K562 (cell line): Measurements from ENCODE around the gene SCN1B. TPM values are rescaled to one million over a fixed set of nuclear protein-coding genes. Genes with fewer than 3 reads are reported as not detected.

Experiments
- ASH1L ChIP-seq: fragments of 450-650 bp; IDR thresholded peaks from 2 replicates; pipeline ENCODE4 v1.6.1; 2018; ENCODE audit warnings: borderline replicate concordance, mild to moderate bottlenecking, low read depth; ENCODE audit not compliant: partially characterized antibody
- ERF ChIP-seq: fragments of 450-650 bp; formaldehyde crosslinking; IDR thresholded peaks from 2 replicates; pipeline ENCODE4 v1.4.0; 2020; ENCODE audit warnings: mild to moderate bottlenecking, mixed read lengths
- ESRRA ChIP-seq: fragments of 450-650 bp; IDR thresholded peaks from 2 replicates; pipeline ENCODE4 v1.6.1; 2014; ENCODE audit warnings: low read depth, mild to moderate bottlenecking, moderate library complexity, borderline replicate concordance
- GTF2A2 ChIP-seq: IDR thresholded peaks from 2 replicates; pipeline ENCODE4 v1.6.1; 2016; ENCODE audit warnings: mild to moderate bottlenecking, missing genetic modification characterization, missing compliant biosample characterization
- HNRNPK ChIP-seq: fragments of 200-400 bp; formaldehyde crosslinking; IDR thresholded peaks from one replicate; pipeline ENCODE4 v1.6.1; 2018; ENCODE audit warnings: mild to moderate bottlenecking, low read depth, low read length; ENCODE audit not compliant: poor library complexity, severe bottlenecking
- KDM5B ChIP-seq: fragments of 200-600 bp; sonication (generic); IDR thresholded peaks from 2 replicates; pipeline ENCODE4 v1.6.1; 2012; ENCODE audit warnings: low read depth, mild to moderate bottlenecking, moderate library complexity, low read length, control low read depth, inconsistent platforms; ENCODE audit not compliant: insufficient replicate concordance
- NR2C1 ChIP-seq, 2 experiments: fragments of 450-650 bp; IDR thresholded peaks; 2 replicates each; pipeline ENCODE4 v1.6.1; 2017; ENCODE audit warnings: mild to moderate bottlenecking in 2 of 2, antibody characterized with exemption in 1 of 2, inconsistent platforms in 1 of 2, missing compliant biosample characterization in 1 of 2, missing genetic modification characterization in 1 of 2
- PHB2 ChIP-seq: fragments of 450-650 bp; IDR thresholded peaks from 2 replicates; pipeline ENCODE4 v1.6.1; 2017; ENCODE audit warnings: low read depth
- POLR2B ChIP-seq: fragments of 450-650 bp; IDR thresholded peaks from 2 replicates; pipeline ENCODE4 v1.6.1; 2018; ENCODE audit warnings: low read depth; ENCODE audit not compliant: partially characterized antibody
- PURB ChIP-seq: sonication (generic); formaldehyde crosslinking; IDR thresholded peaks from 2 replicates; pipeline ENCODE4 v1.9.0; 2021; ENCODE audit warnings: low read depth, mild to moderate bottlenecking, missing genetic modification reagents
- TBP ChIP-seq: optimal IDR thresholded peaks from 2 replicates; pipeline ENCODE3; 2011; ENCODE audit warnings: low read depth, low read length, improper control_type of control experiment
- ZNF263 ChIP-seq: sonication (generic); formaldehyde crosslinking; IDR thresholded peaks from 2 replicates; pipeline ENCODE4 v1.8.0; 2022; ENCODE audit warnings: mild to moderate bottlenecking, missing genetic modification reagents, borderline replicate concordance
- ZNF407 ChIP-seq: fragments of 450-650 bp; IDR thresholded peaks from 2 replicates; pipeline ENCODE4 v1.6.1; 2016; ENCODE audit warnings: low read depth
- ZNF551 ChIP-seq: fragments of 250-450 bp; sonication (Bioruptor Pico); IDR thresholded peaks from 2 replicates; pipeline ENCODE4 v1.5.0; 2021; ENCODE audit warnings: mild to moderate bottlenecking, moderate library complexity
- ZNF717 ChIP-seq: fragments of 250-450 bp; sonication (Bioruptor Pico); IDR thresholded peaks from 2 replicates; pipeline ENCODE4 v1.5.0; 2021
- ZNF778 ChIP-seq: fragments of 450-650 bp; formaldehyde crosslinking; IDR thresholded peaks from 2 replicates; pipeline ENCODE4 v1.4.0; 2020; ENCODE audit warnings: mild to moderate bottlenecking, moderate library complexity
- polyA plus RNA-seq, 8 experiments: library from polyadenylated mRNA; depleted of rRNA in 4 of 8; stranded (reverse) in 5 of 8; unstranded in 3 of 8; fragments of >200 nt; fragmentation: Nextera tagmentation in 2 of 8; fragmentation: Illumina TruSeq in 1 of 8; extraction: Ambion mirVana in 2 of 8; extraction: Trizol in 1 of 8; gene quantifications; 2 replicates each; pipeline versions ENCODE4 v1.2.1 to v1.2.3, GENCODE V29; 2011 to 2014; ENCODE audit warnings: inconsistent platforms in 1 of 8, missing spikeins in 1 of 8
- total RNA-seq, 7 experiments: library from RNA; depleted of rRNA in 6 of 7; stranded (reverse); fragments of >200 nt in 6 of 7; fragmentation: Illumina TruSeq in 2 of 7; extraction: Trizol in 2 of 7; gene quantifications; 2 replicates each; pipeline versions ENCODE4 v1.2.1 to v1.2.3, GENCODE V29; 2011 to 2021; ENCODE audit warnings: low replicate concordance in 1 of 7
- TF ChIP-seq, protein P1 (sequence below): fragments of 450-650 bp; IDR thresholded peaks from one replicate; pipeline ENCODE4 v1.6.1; 2018; ENCODE audit warnings: mild to moderate bottlenecking, moderate library complexity; ENCODE audit not compliant: partially characterized antibody
- TF ChIP-seq, protein P2 (sequence below): fragments of 450-650 bp; formaldehyde crosslinking; IDR thresholded peaks from 2 replicates; pipeline ENCODE4 v1.4.0; 2020; ENCODE audit warnings: mild to moderate bottlenecking, mixed read lengths

SCN1B gene
- total and polyA plus RNA-seq, 9 of the 15 experiments (the other 6 are each of a cell fraction or from before 2014, with no cell fraction given): 0.03 to 2.5 (median 0.91) TPM

DNA sequence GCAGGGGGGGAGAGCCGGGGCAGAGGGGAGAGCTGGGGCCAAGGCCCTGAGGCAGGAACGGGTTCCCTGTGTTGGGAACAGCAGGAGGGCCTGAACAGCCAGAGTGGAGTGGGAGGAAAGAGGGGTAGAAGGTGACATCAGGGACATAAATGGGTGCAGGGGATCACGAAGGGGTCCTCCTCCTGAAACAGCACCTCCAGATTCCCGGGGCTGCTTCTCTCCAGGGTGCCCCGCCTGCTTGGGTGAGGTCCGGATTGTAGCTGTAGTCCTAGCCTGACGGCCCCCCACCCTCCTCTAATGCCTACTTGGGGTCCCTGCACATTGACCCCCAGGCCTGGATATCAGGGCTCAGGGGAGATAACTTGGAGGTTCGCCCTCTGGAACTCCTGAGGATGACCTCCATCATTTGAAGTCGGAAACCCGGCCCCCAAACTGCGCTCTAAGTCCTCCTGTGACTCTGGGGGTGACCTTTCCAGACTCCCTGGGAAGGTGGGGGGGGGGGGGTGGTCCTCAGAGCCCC, 473 bp upstream of the SCN1B start (continued):
- TF ChIP-seq, protein P1, sequence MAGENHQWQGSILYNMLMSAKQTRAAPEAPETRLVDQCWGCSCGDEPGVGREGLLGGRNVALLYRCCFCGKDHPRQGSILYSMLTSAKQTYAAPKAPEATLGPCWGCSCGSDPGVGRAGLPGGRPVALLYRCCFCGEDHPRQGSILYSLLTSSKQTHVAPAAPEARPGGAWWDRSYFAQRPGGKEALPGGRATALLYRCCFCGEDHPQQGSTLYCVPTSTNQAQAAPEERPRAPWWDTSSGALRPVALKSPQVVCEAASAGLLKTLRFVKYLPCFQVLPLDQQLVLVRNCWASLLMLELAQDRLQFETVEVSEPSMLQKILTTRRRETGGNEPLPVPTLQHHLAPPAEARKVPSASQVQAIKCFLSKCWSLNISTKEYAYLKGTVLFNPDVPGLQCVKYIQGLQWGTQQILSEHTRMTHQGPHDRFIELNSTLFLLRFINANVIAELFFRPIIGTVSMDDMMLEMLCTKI: no peak
- TF ChIP-seq PHB2 (no peak), KDM5B (no peak), ZNF551 (no peak), HNRNPK (no peak), ERF (CRISPR knock-in tag) (no peak), PURB (CRISPR knock-in tag) (no peak), TBP (no peak), NR2C1 (IDR thresholded peaks at IDR 0.05) (no peak), NR2C1 (tag; IDR thresholded peaks at IDR 0.05) (no peak), ZNF263 (peak; percentile 61; the same call in 1 of the 2 replicates), ESRRA (0 out of 2 replicates have a peak, but pooled peaks have one; percentile 51), ZNF778 (CRISPR knock-in tag) (no peak), POLR2B (peak; percentile 42), GTF2A2 (no peak), ZNF407 (no peak), ASH1L (no peak), ZNF717 (no peak)
- TF ChIP-seq, protein P2, sequence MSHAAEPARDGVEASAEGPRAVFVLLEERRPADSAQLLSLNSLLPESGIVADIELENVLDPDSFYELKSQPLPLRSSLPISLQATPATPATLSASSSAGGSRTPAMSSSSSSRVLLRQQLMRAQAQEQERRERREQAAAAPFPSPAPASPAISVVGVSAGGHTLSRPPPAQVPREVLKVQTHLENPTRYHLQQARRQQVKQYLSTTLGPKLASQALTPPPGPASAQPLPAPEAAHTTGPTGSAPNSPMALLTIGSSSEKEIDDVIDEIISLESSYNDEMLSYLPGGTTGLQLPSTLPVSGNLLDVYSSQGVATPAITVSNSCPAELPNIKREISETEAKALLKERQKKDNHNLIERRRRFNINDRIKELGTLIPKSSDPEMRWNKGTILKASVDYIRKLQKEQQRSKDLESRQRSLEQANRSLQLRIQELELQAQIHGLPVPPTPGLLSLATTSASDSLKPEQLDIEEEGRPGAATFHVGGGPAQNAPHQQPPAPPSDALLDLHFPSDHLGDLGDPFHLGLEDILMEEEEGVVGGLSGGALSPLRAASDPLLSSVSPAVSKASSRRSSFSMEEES (CRISPR knock-in tag): no peak
